GM12878 (cell line): Measurements from ENCODE around the gene ZDHHC14.

Source experiments
- ESRRA ChIP-seq: IDR thresholded peaks from 2 replicates; pipeline ENCODE4 v1.6.1; 2012; ENCODE audit warnings: mild to moderate bottlenecking, low read length, improper control_type of control experiment
- EZH2 ChIP-seq: IDR thresholded peaks from 2 replicates; pipeline ENCODE4 v1.6.1; 2012; ENCODE audit warnings: low read depth, mild to moderate bottlenecking, control low read depth, inconsistent platforms, low read length, borderline replicate concordance; ENCODE audit not compliant: control insufficient read depth
- MYC ChIP-seq: IDR thresholded peaks from 2 replicates; pipeline ENCODE4 v1.6.1; 2011; ENCODE audit warnings: mild to moderate bottlenecking, low read length, moderate library complexity, inconsistent platforms; ENCODE audit not compliant: insufficient read depth, insufficient replicate concordance, insufficient read length, severe bottlenecking
- NFIC ChIP-seq: IDR thresholded peaks from 2 replicates; pipeline ENCODE4 v1.6.1; 2012; ENCODE audit warnings: low read depth, mild to moderate bottlenecking, inconsistent platforms, low read length, moderate library complexity
- NR2F1 ChIP-seq: fragments of 450-650 bp; conservative IDR thresholded peaks from 2 replicates; pipeline ENCODE4 v1.6.1; 2017; ENCODE audit warnings: mild to moderate bottlenecking
- POLR2AphosphoS5 ChIP-seq: IDR thresholded peaks from 2 replicates; pipeline ENCODE4 v1.6.1; 2011; ENCODE audit warnings: mild to moderate bottlenecking, low read length, inconsistent platforms
- SUPT20H ChIP-seq: IDR thresholded peaks from 2 replicates; pipeline ENCODE4 v1.6.1; 2011; ENCODE audit warnings: low read depth, mild to moderate bottlenecking, low read length, moderate library complexity, borderline replicate concordance; ENCODE audit not compliant: control insufficient read depth
- TF ChIP-seq, protein P1 (sequence below), 3 experiments: IDR thresholded peaks in 2 of 3; conservative IDR thresholded peaks in 1 of 3; 2 replicates each; pipeline ENCODE4 v1.5.1; 2011; ENCODE audit warnings: low read depth in 3 of 3, low read length in 3 of 3, mild to moderate bottlenecking in 3 of 3, control low read depth in 2 of 3, moderate library complexity in 2 of 3, inconsistent platforms in 1 of 3, mixed read lengths in 1 of 3; ENCODE audit not compliant: control insufficient read depth in 2 of 3, insufficient read depth in 1 of 3; ENCODE audit errors: extremely low read depth in 1 of 3
- TF ChIP-seq, protein P2 (sequence below): fragments of 450-650 bp; IDR thresholded peaks from 2 replicates; pipeline ENCODE4 v1.6.1; 2017; ENCODE audit warnings: antibody characterized with exemption, mild to moderate bottlenecking, moderate library complexity

DNA sequence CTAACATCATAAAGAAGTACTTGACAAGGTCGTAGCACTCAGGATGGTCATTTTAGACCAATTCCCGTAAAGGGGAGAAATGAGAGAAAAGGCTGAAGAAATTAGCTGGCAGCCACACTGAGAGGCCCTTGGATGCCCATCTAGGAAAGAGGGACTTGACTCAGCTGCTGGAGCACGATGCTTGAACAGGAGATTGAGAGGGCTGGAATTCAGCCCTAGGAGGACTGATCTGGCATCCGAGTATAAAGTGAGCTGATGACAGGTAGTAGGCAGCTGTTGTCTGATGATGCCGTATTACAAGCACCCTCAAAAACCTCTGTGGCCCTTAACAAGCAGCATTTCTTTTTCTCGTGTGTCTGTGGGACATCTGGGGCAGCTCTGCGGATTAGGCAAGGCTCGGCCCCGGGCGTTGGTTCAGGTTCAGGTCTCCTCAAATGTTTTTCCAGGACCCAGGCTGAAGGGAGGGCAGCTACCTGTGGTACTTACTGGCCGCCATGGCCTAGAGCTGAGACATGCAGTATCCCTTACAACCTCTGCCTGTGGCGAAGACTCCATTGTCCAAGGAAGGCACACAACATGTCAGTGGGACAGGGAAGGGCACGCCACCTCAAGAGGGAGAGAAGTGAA, 222.4 kb downstream of the ZDHHC14 start:
- TF ChIP-seq, protein P1, sequence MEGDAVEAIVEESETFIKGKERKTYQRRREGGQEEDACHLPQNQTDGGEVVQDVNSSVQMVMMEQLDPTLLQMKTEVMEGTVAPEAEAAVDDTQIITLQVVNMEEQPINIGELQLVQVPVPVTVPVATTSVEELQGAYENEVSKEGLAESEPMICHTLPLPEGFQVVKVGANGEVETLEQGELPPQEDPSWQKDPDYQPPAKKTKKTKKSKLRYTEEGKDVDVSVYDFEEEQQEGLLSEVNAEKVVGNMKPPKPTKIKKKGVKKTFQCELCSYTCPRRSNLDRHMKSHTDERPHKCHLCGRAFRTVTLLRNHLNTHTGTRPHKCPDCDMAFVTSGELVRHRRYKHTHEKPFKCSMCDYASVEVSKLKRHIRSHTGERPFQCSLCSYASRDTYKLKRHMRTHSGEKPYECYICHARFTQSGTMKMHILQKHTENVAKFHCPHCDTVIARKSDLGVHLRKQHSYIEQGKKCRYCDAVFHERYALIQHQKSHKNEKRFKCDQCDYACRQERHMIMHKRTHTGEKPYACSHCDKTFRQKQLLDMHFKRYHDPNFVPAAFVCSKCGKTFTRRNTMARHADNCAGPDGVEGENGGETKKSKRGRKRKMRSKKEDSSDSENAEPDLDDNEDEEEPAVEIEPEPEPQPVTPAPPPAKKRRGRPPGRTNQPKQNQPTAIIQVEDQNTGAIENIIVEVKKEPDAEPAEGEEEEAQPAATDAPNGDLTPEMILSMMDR (IDR thresholded peaks at IDR 0.05 in 2 of 3, conservative IDR thresholded peaks at IDR 0.05 in 1 of 3; ENCODE audit: control insufficient read depth in 2 of 3, extremely low read depth in 1 of 3, insufficient read depth in 1 of 3, low read depth in 3 of 3, low read length in 3 of 3) = no peak
- TF ChIP-seq MYC = no peak
- no peak for TF ChIP-seq NR2F1
- no peak for TF ChIP-seq NFIC
- no peak for TF ChIP-seq EZH2
- no peak for TF ChIP-seq POLR2AphosphoS5
- no peak for TF ChIP-seq ESRRA
- TF ChIP-seq SUPT20H = no peak
- TF ChIP-seq, protein P2, sequence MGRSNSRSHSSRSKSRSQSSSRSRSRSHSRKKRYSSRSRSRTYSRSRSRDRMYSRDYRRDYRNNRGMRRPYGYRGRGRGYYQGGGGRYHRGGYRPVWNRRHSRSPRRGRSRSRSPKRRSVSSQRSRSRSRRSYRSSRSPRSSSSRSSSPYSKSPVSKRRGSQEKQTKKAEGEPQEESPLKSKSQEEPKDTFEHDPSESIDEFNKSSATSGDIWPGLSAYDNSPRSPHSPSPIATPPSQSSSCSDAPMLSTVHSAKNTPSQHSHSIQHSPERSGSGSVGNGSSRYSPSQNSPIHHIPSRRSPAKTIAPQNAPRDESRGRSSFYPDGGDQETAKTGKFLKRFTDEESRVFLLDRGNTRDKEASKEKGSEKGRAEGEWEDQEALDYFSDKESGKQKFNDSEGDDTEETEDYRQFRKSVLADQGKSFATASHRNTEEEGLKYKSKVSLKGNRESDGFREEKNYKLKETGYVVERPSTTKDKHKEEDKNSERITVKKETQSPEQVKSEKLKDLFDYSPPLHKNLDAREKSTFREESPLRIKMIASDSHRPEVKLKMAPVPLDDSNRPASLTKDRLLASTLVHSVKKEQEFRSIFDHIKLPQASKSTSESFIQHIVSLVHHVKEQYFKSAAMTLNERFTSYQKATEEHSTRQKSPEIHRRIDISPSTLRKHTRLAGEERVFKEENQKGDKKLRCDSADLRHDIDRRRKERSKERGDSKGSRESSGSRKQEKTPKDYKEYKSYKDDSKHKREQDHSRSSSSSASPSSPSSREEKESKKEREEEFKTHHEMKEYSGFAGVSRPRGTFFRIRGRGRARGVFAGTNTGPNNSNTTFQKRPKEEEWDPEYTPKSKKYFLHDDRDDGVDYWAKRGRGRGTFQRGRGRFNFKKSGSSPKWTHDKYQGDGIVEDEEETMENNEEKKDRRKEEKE = no peak
